Measurements from ENCODE around the gene DLG4. TPM values are rescaled to one million over a fixed set of nuclear protein-coding genes. Genes with fewer than 3 reads are reported as not detected.

The DLG4 gene
- total RNA-seq, 1 experiment from 2014 or later = 38.3 TPM

DNA sequence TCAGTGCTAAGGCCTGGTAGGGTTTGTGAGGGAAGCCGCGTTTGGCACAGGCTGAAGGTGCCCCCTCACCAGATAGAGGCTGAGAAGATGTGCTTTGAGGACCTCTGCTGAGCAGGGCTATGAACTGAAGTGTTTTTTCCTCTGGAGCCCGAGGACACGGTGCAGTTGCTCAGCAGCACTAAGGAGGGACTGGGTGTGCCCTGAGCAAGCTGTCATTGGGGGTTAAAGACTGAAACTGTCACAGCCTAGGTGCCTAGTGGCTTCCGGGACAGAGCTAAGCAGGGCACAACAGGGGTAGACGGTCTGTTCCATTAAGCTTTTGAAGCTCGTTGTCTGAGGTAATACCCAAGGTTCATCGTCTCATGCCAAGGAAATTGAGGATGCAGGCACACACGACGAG is 80.2 kb downstream of the DLG4 start:
- no peak overlapping the region for H2AFZ ChIP-seq (ENCODE audit: low read length)
- H3K27me3 Mint-ChIP-seq (ENCODE audit: low read depth) = peaks cover 43% of the 10 kb centered on the region
- WGBS (ENCODE audit: extremely low coverage, insufficient read length, low lambda C conversion rate) = no CpG with 5 or more reads among the region's 10 CpGs

More for the DNA sequence above, 80.2 kb downstream of the DLG4 start:
- peak overlapping the region in 1 of 2 experiments; percentile 38; a peak in 1 of 5 replicates for H3K4me3 Mint-ChIP-seq
- Histone ChIP-seq H3K79me2 (ENCODE audit: insufficient read depth, low read length) (no peaks in the 10 kb centered on the region), H3K4me1 (ENCODE audit: insufficient read depth, low read length) (peaks cover 2% of the 10 kb centered on the region; the same call in 1 of the 2 replicates), H2AK5ac (ENCODE audit: insufficient read length, low read length) (no peak overlapping the region), H3K4ac (ENCODE audit: low read depth, low read length) (no peak overlapping the region), H3K23ac (ENCODE audit: insufficient read length, low read depth, low read length) (no peak overlapping the region), H3K23me2 (ENCODE audit: insufficient read length, low read depth, low read length, poor library complexity, severe bottlenecking) (no peaks in the 10 kb centered on the region), H3K4me2 (ENCODE audit: insufficient read depth, insufficient read length, low read length) (no peak overlapping the region), H4K5ac (ENCODE audit: insufficient read length, low read depth, low read length) (no peak overlapping the region), H3T11ph (ENCODE audit: low read length) (no peak overlapping the region), H3K14ac (ENCODE audit: insufficient read depth, low read length) (no peak overlapping the region), H2BK12ac (ENCODE audit: insufficient read length, low read depth, low read length) (no peak overlapping the region), H4K91ac (ENCODE audit: insufficient read length, low read depth, low read length) (no peak overlapping the region), H2BK120ac (ENCODE audit: low read depth, low read length, poor library complexity, severe bottlenecking) (no peak overlapping the region), H2BK5ac (ENCODE audit: insufficient read length, low read length) (no peak overlapping the region), H2BK20ac (ENCODE audit: low read depth, low read length, poor library complexity, severe bottlenecking) (no peak overlapping the region), H3K27me3 (ENCODE audit: insufficient read depth, low read length) (no peaks in the 10 kb centered on the region), H4K8ac (replicated peaks; ENCODE audit: insufficient read length, low read depth, low read length) (no peak overlapping the region), H3K27ac (ENCODE audit: insufficient read length, low read depth, low read length) (no peak overlapping the region), H3K18ac (ENCODE audit: insufficient read length, low read depth, low read length) (no peak overlapping the region), H3K56ac (ENCODE audit: insufficient read length, low read depth, low read length) (no peak overlapping the region), H3K9ac (ENCODE audit: extremely low read depth, insufficient read length, low read length) (no peak overlapping the region), H3K9me3 (ENCODE audit: control insufficient read depth, low read depth, low read length) (no peaks in the 10 kb centered on the region), H2BK15ac (ENCODE audit: low read depth, low read length) (no peak overlapping the region), H3K79me1 (ENCODE audit: insufficient read depth, low read depth, low read length, poor library complexity, severe bottlenecking) (no peaks in the 10 kb centered on the region), H4K20me1 (ENCODE audit: control insufficient read depth, insufficient read depth, insufficient read length) (no peaks in the 10 kb centered on the region)
- TF ChIP-seq, protein P1, sequence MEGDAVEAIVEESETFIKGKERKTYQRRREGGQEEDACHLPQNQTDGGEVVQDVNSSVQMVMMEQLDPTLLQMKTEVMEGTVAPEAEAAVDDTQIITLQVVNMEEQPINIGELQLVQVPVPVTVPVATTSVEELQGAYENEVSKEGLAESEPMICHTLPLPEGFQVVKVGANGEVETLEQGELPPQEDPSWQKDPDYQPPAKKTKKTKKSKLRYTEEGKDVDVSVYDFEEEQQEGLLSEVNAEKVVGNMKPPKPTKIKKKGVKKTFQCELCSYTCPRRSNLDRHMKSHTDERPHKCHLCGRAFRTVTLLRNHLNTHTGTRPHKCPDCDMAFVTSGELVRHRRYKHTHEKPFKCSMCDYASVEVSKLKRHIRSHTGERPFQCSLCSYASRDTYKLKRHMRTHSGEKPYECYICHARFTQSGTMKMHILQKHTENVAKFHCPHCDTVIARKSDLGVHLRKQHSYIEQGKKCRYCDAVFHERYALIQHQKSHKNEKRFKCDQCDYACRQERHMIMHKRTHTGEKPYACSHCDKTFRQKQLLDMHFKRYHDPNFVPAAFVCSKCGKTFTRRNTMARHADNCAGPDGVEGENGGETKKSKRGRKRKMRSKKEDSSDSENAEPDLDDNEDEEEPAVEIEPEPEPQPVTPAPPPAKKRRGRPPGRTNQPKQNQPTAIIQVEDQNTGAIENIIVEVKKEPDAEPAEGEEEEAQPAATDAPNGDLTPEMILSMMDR (conservative IDR thresholded peaks at IDR 0.05) = no peak
- H3K27ac Mint-ChIP-seq = no peak overlapping the region
- DNase-seq = no peak
- peaks cover 34 to 40% of the 10 kb centered on the region in 2 experiments for H3K4me1 Mint-ChIP-seq
- H3K36me3 Mint-ChIP-seq (ENCODE audit: insufficient read depth in 1 of 3, low read depth in 3 of 3) = no peaks in the 10 kb centered on the region
- no peaks in the 10 kb centered on the region for H3K9me3 Mint-ChIP-seq

Measured in H9 (cell line).